Retinal pigment epithelial cell (primary cell): ENCODE results near the gene NFILZ.

Experiments used
- DNase-seq: peaks from one replicate; pipeline ENCODE4 v3.0.0-alpha.2; 2010; ENCODE audit warnings: low read depth
- H3K4me3 ChIP-seq: 2 replicates; pipeline ENCODE4 v1.5.1; 2011; ENCODE audit warnings: mild to moderate bottlenecking, low read length, control low read depth, moderate library complexity
- CTCF ChIP-seq: conservative IDR thresholded peaks from 2 replicates; pipeline ENCODE4 v1.5.1; 2011; ENCODE audit warnings: low read depth, low read length, control low read depth, inconsistent platforms

Gene NFILZ

GRCh38 chr19:8607386-8607785 lies 23.0 kb upstream of the NFILZ start:
- no peak for TF ChIP-seq CTCF
- H3K4me3 ChIP-seq = no peak overlapping the region
- DNase-seq = no peak

GRCh38 chr19:8608941-8609278 lies 21.5 kb upstream of the NFILZ start:
- TF ChIP-seq CTCF = no peak
- no peak overlapping the region for H3K4me3 ChIP-seq

GRCh38 chr19:8609279-8610040 lies 21.0 kb upstream of the NFILZ start:
- DNase-seq = no peak
- H3K4me3 ChIP-seq = peak overlapping the region; percentile 53
- no peak for TF ChIP-seq CTCF

More at GRCh38 chr19:8608941-8609278, 21.5 kb upstream of the NFILZ start:
- no peak for DNase-seq

GRCh38 chr19:8610041-8610935 lies 20.1 kb upstream of the NFILZ start, which contains the start of gene ADAMTS10:
ADAMTS10 (minus strand) TSS chr19:8610715; CDS start chr19:8605710, 5,005 bp downstream.
- DNase-seq = no peak
- H3K4me3 ChIP-seq = peak within 1 kb of the TSS; percentile 53
- no peak for TF ChIP-seq CTCF

GRCh38 chr19:8610936-8611300 lies 19.5 kb upstream of the NFILZ start:
- no peak for TF ChIP-seq CTCF
- H3K4me3 ChIP-seq = no peak overlapping the region
- DNase-seq = no peak

- no peak for DNase-seq
- no peak for TF ChIP-seq CTCF
- H3K4me3 ChIP-seq = no peak overlapping the region
Measured at GRCh38 chr19:8611391-8611876, 19.0 kb upstream of the NFILZ start.
